C4-2B (cell line): ENCODE measurements around the gene ZFP1.

Experiments used
- CTCF ChIP-seq: fragments of 450-650 bp; conservative IDR thresholded peaks from 2 replicates; pipeline ENCODE4 v1.5.1; 2017; ENCODE audit warnings: mild to moderate bottlenecking
- ZFX ChIP-seq: fragments of 450-650 bp; IDR thresholded peaks from 2 replicates; pipeline ENCODE4 v1.6.1; 2017

DNA sequence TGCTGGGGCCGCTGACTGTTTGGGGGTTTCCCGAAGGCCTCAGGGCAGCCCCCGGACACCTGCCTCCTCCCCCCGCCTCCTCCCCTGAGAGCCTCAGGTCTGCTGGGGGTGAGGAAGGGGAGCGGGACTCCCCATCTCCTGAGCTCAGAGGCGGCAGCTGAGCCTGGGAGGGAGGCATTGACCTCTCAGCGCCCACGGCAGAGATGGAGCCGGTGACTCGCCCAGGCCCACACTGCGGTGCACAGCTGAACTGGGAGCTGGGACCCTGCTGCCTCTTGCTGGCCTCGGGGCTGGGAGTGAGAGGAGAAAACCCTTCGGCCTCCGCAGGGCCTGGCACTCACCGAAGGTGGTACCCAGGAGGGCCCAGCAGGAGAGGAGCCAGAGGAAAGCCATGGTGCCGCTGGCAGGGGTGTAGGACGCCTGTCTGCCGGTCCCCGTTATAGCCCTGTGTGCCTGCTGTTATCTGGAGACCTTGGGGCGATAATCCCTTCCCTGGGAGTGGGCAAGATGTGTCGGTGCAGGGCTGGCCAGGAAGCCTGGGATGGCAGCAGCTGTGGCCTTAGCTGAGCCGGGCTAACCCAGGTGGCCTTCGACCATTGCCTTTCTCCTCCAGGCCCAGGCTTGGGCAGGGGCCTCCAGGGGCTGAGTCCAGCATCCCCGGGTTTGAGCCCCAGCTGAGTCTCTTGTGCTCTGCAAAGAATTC, 58.6 kb downstream of the ZFP1 start, which contains the start of gene CTRB2:
- TF ChIP-seq CTCF (no peak), ZFX (no peak)
